NCI-H1092 (cell line): ENCODE results near the gene COBLL1.
"Not testable (repeated sequence)": the region's sequence is repeated elsewhere in the genome, so short reads cannot be mapped to it uniquely, and the experiment has no call there.

ENCODE experiments used
- DNase-seq: peaks from one replicate; lab custom pipeline; 2025; lab: John Stamatoyannopoulos, UW

Gene COBLL1

DNA sequence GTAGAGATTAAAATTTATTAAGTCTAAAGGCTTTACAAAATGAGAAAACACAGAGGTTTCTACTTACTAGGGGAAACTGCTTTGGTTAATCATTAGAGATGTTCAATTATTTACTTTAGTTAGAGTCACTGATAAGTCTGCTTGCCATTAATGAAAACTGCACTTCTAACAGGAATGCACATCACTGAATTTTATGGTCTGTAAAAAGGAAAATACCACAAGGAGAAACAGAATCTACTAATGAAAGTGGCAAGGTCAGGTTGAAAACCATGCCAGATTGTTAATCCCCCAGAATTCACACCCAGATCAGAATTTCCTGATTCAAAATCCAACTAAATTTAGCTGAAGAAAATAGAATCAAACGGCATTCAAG is 129.9 kb downstream of the COBLL1 start:
- DNase-seq, result no peak

DNA sequence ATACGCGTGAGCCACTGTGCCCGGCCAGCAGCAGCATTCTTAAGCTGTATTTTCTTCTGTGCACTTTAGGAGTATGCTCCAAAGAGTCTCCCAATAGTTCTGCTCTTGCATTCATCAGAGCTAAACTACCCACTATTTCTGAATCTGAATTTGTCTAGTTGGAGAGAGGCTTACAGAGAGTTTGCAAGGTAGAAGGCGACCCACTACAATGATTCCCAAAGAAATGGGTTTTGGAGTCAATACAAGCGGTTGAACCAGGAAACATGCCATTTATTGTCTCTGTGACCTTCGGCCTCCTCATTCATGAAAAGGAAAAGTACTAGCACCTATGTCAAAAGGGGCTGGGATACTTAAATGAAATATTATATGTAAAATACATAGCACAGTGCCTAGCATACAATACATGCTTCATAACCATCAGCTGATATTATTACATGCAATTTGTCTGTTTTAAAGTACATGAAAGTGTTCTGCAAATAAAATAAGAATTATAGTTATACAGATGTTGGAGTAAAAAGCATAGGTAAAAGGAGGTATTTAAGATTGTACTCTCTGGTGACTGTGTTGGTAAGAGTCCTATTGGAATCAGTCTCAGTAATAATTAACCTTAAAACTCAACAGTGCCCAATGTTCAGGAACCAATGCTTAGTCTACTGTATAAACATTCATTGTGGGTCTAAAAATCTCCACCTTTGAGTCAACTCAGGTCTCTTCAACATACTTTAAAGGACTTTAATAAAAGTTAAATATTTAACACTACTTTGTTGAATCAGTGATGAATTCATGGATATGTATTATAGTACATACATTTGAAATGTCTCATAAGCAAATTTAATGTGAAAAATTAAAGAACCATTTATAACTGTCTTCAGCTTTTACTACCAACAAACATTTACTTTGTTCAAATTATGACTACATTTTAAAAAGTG is 130.5 kb downstream of the COBLL1 start:
- no peak for DNase-seq

DNA sequence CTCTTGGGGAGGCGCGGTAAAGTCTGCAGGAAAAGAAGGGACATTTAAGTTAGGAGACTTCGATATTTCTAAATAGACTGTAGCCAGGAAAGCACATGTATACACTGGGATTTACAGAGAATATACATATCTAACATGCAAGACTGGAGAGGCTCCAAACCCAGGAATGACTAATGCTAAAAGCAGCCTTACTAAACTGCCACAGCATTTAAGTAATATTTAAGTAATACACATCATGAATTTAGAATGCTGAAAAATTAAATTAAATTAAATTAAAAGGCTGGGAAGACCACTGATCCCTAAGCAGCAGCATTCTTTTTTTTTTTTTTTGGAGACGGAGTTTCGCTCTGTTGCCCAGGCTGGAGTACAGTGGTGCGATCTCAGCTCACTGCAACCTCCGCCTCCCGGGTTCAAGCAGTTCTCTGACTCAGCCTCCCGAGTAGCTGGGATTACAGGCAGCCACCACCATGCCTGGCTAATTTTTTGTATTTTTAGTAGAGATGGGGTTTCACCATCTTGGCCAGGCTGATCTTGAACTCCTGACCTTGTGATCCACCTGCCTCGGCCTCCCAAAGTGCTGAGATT is 131.3 kb downstream of the COBLL1 start:
- not testable (repeated sequence) for DNase-seq

DNA sequence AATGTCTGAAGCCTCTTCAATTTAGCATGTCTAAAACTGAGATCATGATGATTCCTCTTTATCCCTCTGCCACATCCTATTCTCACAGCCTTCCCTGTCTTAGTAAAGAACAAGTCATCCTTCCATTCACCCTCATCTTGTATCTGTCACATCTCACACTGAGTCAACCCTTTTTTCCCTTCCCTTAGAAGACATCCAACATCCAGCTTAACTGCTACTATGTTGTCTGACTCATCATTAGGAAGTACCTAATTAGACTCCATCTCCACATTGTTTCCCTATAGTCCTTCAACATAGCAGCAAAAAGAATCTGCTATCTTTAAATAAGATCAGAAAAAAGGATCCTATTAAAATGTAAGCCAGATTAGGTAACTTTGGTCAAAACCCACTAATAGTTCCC is 135.1 kb downstream of the COBLL1 start:
- no peak for DNase-seq

DNA sequence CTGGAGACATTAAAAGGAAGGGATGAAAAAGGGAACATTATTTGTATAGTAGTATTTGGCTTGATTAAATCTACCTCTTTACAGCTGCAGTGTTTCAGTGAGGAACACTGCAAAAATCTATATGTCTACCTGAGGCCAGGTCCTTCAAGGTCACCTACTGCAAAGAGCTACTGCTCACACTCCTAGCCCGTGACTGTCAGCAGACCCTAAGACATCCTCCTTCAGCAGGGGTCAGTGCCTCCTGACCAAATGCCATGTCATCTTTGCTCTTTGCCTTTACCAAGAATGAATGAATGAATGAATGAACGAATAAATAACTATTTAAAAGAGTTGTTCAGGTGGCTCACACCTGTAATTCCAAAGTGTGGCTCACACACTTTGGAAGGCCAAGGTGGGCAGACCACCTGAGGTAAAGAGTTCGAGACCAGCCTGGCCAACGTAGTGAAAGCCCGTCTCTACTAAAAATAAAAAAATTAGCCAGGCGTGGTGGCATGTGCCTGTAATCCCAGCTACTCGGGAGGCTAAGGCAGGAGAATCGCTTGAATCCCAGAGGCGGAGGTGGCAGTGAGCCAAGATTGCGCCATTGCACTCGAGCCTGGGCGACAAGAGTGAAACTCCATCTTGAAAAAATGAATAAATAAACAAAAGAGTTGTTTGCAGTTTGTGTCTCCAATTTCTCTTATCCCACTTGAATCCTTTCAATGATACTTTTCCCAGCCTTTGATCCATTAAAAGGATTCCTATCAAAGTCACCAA is 136.0 kb downstream of the COBLL1 start:
- no peak for DNase-seq

DNA sequence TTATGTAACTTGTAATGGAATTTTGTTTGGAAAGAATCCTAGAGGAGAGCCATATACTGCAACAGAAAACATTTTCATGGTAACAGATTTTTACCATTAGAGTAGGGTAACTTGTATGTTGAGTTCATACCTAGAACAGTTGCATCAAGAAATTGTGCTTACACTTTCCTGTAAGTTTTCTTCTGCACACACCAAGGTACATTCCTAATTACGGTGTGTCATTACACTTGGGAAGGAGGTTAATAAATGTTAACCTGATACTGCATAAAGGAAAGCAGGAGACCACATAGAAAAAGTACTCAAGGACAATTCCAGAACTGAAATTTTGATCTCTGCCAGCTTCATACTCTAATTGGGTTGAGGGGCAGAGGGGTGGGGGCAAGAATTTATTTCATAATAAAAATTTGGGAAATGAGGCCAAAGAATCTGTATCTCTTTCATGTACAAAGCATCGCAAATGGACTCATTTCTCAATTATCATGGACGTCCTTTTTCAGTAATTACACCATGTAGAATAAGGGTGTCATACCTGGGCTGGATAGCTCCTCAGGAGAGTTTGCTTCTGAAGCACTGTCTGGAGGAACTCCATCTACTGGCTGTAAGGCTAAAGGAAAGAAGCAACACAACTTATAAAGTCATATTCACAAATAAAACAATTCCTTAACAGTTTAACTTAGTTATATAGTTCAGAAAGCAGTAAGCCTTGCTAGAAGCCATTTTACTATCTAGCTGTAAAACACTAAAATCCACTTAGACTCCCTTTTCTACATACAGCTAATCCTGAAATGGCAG is 137.5 kb downstream of the COBLL1 start:
- no peak for DNase-seq

DNA sequence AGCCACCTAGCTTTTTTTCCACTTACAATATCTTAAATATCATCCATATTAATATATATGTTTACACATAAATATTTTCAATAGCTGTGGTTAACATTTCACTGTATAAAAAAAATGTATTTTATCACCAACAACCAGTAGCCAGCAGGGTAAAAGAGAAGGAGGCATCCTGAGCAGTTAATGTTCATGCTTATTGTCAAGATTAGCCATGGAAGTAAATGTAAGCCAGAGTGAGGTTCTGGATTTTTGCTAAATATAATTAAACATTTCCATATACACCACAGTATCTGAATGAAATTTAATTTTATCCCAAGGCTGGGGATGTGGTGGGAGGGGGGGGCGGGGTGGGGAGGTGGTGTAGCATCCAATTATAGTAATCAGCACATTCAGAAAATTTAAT is 140.1 kb downstream of the COBLL1 start:
- DNase-seq, result no peak

DNA sequence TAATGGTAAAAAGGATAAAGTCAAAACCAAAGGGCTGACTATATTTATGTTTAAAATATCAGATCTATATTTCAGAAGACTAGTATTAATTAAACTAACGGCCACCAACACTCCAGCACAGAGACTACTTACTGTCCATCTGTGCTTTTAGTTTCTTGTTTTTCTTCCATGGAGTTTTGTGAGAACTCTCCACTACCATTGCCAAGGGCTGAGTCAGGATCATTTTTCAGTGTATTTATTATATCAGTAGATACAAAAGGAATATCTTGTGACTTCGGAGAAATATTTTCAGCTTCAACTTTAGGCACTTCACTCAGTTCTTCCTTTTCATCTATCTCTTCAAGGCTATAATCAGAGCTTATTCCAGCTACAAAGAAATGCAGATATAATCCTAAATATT is 141.2 kb downstream of the COBLL1 start:
- no peak for DNase-seq

DNA sequence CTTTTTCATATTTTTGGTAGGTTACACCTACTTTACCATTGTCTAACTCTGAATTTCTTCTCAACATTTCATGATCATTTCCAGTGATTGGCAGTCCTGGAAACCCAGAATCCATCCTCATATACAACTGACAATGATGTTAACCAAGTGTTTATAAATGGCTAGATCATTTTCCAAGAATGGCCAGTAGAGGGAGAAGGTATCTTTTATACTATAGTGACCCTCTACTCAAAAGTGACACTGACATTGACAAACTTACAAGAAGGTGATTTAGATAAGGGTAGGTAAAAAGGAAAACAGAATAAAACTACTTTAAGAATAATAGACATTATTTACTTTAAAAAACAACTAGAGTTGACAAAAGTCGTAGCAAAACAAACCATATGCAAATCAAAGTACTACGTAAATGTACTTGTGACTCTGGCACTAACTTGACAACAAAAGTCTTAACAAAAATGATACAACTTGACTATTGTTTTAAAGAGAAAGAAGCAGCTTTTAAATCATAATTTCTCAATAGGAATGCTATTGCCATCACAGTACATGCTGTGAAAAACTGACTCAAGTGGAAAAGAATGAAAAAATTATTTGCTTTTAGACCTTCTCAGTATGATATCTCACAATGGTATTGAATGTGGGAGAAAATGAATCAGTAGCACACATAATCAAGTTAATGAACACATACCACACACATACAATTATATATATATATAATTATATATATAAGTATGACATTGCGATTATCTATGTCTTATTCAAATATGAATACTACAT is 143.7 kb downstream of the COBLL1 start:
- DNase-seq, result no peak

DNA sequence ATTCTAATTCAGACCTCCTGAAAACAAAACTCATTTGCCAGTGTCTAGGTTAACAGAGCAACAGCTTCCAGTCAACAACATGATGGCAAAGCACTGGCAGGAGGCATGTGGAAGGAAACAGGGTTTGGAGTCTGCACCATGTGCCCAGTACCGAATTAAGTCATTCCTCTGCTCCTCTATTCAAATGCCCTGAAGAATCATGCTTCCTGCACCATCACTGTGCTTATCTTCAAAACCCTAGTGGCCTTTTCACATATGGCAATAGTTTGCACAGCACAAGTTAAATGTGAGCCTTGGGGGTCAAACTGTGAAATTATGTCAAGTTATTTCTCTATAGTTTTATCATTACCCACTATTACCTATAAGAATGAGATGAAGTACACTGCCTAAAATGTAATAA is 145.0 kb downstream of the COBLL1 start:
- DNase-seq, result no peak

DNA sequence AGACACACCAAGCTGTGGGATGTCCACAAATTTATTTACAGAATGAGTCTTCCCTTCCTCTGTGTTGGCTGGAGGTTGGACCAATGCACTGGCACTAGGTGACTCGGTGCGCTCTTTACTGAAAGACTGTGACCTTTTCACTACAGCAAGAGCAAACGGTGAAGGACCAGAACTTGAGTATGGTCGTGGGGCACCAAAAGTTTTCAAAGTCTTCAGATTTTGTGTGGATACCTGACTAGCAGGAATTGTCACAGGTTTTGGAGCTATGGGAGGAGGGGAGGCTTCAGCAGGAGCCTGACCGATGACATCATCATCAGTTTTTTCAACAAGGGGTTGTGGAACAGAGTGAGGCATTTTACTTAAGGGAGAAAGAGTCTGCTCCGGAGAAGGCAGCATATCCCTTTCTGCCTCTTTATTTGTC is 147.3 kb downstream of the COBLL1 start:
- no peak for DNase-seq

DNA sequence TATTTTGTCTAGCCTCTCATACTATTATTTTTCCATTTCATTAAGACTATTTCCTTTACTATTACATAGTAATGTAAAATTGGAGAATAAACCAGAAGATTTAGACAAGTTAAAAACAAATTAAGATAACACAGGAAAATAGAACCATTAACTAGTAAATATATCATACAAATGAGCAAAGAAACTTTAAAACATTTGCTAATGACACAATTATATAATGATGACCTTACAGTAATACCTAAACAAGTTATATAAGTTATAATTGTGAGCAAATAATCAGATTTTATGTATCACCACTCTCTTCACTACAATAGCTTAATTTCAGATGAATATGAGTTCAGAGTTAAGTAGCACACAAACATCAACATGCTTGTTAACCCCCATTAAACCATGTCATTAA is 147.8 kb downstream of the COBLL1 start:
- DNase-seq, result no peak

DNA sequence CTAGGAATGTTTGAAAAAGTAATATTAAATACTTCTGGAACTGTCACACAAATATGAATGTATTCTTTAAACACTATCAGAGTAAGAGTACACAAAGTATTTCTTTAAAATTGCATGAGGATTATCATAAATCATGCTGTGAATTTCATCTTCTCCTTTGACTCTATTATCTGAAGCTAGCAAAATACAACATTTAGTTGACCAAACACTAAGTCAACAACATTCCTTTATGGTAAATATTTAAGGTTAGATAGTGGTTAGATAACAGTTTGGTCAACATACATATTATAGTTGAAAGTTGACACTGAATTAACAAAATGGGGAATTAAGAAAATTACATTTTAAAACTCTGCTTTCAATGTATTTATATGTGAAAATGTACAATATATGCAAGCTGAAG is 148.2 kb downstream of the COBLL1 start:
- DNase-seq, result no peak

DNA sequence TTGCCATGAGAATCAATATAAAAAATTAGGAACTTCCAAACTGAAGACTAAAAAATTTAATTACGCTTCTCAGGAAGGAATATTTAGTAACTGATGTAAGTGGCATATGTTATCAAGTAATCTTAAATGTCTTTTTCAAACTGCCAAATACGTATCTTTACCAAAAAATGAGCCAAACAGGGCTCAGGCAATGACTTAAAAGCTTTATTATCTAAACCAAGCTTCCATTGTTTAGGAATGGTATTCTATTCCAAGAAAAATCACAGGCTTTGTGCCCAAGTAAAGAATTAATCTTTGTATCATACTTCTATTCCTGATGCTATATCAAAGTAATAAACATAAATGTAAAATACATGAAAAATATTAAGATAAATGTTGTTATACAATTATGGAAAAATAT is 148.7 kb downstream of the COBLL1 start:
- DNase-seq, result no peak

DNA sequence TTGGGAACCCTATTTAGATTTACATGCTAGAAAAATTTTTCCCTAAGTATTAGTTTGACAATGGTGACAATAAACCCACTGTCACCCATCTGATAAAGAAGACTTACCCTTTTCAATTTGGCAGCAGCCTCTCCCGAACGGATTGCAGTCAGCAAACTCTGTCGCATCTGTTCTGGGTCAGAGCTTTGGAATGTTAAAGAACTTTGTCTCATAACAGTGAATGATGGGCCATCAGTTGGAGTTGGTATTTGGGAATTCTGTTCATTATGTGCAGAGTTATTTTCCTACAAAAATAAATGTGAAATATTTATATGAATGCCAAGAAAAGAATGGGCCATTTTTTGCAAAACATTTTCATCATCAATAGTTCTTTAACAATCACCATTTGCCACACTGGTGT is 149.5 kb downstream of the COBLL1 start:
- DNase-seq, result no peak

DNA sequence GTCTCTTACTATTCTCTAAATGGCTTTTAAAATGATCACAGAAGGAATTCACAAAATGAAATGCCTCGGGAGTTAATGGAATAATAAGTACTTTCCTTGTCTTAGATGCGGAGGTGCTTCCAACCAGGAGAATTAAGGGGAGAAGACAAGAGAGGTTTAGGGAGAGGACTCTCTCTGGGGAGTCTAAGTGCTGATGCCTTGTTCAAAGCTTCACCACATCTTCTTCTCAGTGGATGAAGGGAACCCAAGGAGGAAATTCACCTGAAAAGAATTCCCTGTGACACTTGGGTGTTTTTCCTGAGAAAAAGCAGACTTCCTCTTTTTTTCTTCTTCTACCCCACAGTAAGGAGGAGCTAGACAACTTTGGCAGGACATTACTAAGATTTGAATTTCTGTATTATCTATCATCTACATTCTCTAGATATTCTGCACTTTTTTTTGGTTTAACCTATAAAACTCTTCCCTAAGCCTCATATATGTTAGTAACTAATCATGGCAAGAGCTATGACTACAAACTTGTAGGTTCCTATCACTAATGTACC is 150.2 kb downstream of the COBLL1 start:
- DNase-seq, result no peak

DNA sequence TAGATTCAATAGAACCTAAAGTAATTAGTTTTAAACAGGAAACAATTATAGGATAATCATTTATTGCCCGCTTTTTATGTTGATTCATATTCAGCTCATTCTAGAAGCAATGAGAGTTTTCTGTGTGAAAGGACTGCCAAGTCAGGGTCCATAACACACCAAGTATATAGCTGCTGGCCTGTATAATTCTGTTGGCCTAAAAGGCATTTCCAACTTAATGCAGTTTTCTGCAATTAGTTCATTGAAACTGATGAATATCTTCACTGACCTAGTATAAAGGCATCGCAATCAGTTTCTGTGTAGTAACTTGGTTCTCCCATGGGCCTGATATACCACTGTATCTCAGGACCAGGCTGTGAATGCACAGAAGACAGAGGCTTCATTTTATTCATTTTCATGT is 151.3 kb downstream of the COBLL1 start:
- DNase-seq, result no peak

DNA sequence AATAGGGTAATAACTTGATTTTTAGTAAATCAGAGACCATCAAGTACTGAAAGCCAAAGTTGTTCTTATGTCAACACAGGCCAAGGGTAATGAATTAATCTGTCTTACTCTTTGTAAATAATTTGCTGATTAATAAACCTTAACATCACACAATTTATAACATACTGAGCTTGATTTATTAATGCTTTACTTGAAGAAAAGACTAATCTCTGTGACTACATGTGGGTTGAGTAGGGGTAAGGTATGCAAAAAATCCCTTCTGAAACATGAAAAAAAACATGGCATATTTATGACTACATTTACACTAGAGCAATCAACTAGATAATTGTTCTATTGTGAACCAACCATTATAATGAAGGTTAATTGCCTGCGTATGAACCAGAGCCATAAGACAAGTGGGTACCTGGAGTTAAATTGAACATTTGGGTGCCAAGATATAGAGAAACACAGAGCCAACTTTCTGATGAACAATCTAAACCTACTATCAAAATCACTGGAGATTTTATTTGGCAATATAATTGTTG is 152.7 kb downstream of the COBLL1 start:
- DNase-seq, result no peak

DNA sequence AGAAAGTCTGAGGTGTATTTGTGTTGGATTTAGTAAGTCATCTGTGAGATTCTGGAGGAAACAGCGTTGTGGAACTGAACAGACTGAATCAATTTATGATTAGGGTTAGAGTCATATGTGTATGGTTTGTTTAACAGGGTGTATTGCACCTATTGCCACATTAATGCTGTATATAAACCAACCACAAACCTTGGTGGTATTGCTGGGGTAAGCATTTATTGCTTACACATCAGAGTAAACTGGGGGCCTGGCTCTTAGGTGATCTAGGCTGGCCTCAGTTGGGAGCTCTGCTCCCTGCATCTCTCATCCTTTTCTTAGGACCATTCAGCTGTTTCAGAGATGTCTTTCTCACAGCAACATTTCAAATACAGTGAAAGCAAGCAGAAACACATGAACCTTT is 160.6 kb downstream of the COBLL1 start:
- DNase-seq, result no peak

DNA sequence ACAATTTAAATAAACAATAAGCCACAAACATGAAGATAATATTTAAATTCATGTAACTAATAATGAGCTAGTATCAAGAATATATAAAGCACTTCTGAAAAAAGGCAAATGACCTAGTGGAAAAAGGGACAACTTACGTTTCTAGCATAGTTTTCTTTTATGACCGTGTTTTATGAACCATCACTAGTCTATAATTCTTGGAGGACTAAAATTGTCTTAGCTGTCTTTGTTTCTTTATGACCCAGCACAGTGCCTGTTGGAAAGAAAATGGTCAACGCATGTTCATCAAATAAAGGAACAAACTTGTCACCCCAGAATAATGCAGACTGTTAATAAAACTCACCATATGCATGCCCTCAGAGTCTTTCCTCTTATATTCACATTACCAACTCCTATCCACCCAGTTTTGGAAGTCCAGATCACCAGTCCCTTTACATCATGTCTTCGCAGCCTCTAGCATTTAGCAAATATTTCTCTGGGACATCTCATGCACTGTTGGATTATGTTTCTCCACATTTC is 162.9 kb downstream of the COBLL1 start:
- DNase-seq, result no peak

DNA sequence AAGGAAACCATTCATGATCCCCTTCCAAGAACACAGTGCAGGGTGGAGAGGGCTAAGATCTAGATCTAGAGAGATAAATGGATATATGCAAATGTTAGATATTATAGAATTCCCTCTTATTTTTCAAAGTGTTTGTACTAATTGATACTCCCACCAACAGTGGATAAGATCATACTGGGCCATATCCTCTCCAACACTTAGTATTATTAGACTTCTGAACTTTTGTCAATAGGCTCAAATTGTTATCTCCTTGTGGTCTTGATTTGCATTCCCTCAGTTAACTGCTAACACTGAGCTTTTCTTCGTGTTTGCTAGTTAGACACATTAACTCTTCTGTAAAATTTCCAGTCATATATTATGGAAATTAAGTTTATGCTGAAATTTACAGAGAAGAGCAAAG is 163.9 kb downstream of the COBLL1 start:
- DNase-seq, result no peak
